Measurements from ENCODE around the gene DSE.

DSE gene

GRCh38 chr6:116404696-116405095, 33.9 kb downstream of the DSE start:
- Mint-ChIP-seq H3K27me3 (ENCODE audit: low read depth) (no peaks in the 10 kb centered on the region), H3K9me3 (no peaks in the 10 kb centered on the region), H3K4me1 (peaks cover 57% of the 10 kb centered on the region), H3K4me3 (peak overlapping the region; percentile 24 to 51 (median 36)), H3K36me3 (ENCODE audit: low read depth) (peaks cover 17% of the 10 kb centered on the region), H3K27ac (peak overlapping the region; percentile 57 to 98 (median 78))
- TF ChIP-seq CTCF (IDR thresholded peaks at IDR 0.05; ENCODE audit: unreplicated experiment in 3 of 3) = no peak

DNA sequence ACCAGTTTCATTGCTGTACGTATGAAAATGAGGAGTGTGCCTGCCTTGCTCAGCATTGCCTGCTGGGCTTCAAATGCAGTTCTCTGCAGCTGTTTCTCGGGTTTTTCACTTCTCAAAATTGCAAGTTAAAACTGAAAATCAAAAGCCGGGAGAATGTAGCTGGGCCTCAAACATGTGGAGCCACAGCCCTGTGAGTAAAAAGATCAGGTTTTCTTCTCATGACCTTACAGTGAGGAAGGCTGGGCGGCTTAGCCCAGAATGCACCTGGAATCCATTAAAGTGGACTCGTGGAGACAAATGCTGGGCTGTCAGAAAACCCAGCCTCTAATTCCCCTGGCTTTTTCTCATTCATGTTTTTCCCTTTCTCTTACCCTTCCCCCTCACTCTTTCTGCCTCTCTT, 34.4 kb downstream of the DSE start:
- Mint-ChIP-seq H3K36me3 (ENCODE audit: low read depth) (peaks cover 15% of the 10 kb centered on the region), H3K4me3 (peak overlapping the region; percentile 48 to 63 (median 52)), H3K4me1 (peaks cover 59% of the 10 kb centered on the region), H3K27ac (peak overlapping the region; percentile 57 to 98 (median 78)), H3K9me3 (no peaks in the 10 kb centered on the region), H3K27me3 (ENCODE audit: low read depth) (no peaks in the 10 kb centered on the region)
- TF ChIP-seq CTCF (IDR thresholded peaks at IDR 0.05; ENCODE audit: unreplicated experiment in 3 of 3) = no peak

DNA sequence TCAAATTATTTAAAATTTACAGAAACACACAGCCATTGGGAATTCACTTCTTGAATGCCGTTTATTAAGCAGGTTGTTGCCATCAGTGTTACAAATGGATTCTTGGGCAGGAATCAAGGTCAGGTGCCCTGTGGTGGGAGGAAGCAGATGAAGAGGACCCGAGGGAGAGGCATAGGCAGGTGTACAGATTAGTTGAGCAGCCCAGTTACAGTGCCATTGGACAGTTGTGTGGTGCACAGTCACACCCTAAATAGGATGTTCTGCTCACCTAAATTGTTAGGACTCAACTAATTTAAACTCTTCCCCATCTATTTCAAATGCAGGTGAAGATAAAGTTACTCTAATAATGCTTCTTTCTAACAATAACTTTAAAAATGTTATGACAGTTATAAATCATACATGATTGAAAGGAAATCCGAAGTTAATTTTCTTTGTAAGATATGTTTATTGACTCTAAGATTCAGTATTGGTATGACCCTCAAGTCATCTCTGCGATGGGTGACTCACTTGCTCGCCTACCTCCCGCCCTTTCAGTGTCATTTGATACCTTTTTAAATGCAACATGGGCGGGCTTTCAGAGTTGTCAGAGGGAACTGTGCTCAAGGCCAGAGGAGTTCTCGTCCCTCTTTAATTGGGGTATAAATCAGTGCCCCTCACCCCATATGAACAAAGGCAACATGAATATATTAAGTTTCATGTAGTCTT, 35.1 kb downstream of the DSE start:
- TF ChIP-seq CTCF (IDR thresholded peaks at IDR 0.05; ENCODE audit: unreplicated experiment in 3 of 3) = no peak
- Mint-ChIP-seq H3K4me1 (peaks cover 61% of the 10 kb centered on the region), H3K36me3 (ENCODE audit: low read depth) (peaks cover 10% of the 10 kb centered on the region), H3K27ac (peak overlapping the region; percentile 57 to 98 (median 78)), H3K9me3 (no peaks in the 10 kb centered on the region), H3K27me3 (ENCODE audit: low read depth) (no peaks in the 10 kb centered on the region), H3K4me3 (peak overlapping the region; percentile 48 to 63 (median 52))

DNA sequence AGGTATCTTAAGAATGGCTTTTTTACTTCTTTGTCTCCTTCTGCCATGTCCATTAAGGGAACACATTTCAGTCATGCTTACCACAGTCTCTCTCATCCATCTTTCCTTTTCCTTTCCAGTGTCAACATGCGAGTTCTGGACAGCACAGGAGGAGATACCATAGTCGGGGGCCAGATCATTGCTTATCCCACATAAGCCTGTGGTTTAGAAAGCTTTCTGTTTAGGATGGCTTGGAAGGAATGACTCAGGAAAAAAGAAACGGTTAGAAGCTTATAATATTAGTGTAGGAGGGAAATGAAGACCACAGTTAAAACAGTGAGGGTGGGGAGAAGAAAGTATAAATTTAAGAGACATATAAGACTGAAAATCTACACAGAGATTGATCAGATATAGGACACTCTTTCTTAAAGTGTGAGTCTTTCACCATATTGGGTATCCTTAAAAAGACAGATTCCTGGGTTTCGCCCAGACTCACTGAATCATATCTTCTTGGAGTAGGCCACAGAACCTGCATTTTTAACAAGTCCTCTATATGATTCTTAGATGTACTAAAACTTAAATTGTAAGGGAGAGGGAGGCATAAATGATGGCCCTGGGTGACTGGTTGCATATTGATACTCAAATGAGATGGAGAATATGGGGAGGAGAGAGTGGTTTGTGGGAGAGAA, 36.1 kb downstream of the DSE start:
- Mint-ChIP-seq H3K4me3 (peak overlapping the region in 1 of 3 experiments; percentile 2), H3K4me1 (peaks cover 70% of the 10 kb centered on the region), H3K27ac (peak overlapping the region; percentile 57 to 81 (median 78)), H3K36me3 (ENCODE audit: low read depth) (peaks cover 10% of the 10 kb centered on the region), H3K27me3 (ENCODE audit: low read depth) (no peaks in the 10 kb centered on the region), H3K9me3 (no peaks in the 10 kb centered on the region)
- TF ChIP-seq CTCF (IDR thresholded peaks at IDR 0.05; ENCODE audit: unreplicated experiment in 3 of 3) = no peak

GRCh38 chr6:116408491-116408890, 37.7 kb downstream of the DSE start:
- Mint-ChIP-seq H3K36me3 (ENCODE audit: low read depth) (peaks cover 10% of the 10 kb centered on the region), H3K27me3 (ENCODE audit: low read depth) (no peaks in the 10 kb centered on the region), H3K4me1 (peaks cover 81% of the 10 kb centered on the region), H3K4me3 (no peak overlapping the region), H3K9me3 (no peaks in the 10 kb centered on the region), H3K27ac (peak overlapping the region in 2 of 3 experiments; percentile 4 to 19)
- TF ChIP-seq CTCF (IDR thresholded peaks at IDR 0.05; ENCODE audit: unreplicated experiment in 3 of 3) = no peak

Data from nephron (organoid).